Kidney (tissue), 14 donors: ENCODE results near the gene CFAP65. TPM values are rescaled to one million over a fixed set of nuclear protein-coding genes. Genes with fewer than 3 reads are reported as not detected.

Source experiments
- DNase-seq, 5 donors: peaks; one replicate each; pipeline ENCODE4 v3.0.0-alpha.2; 2013 to 2020
- FAIRE-seq: peaks from 2 replicates; lab custom pipeline; 2012; peaks lifted over from hg19 to GRCh38; lab: Jason Lieb, UNC
- H3K27ac ChIP-seq, 2 donors: one replicate each; pipeline ENCODE4 v1.7.0; 2013; ENCODE audit warnings: low read depth in 2 of 2, low read length in 2 of 2, inconsistent platforms in 1 of 2
- H3K27me3 ChIP-seq: one replicate; pipeline ENCODE4 v1.7.1; 2013; ENCODE audit warnings: low read length, inconsistent platforms; ENCODE audit not compliant: control insufficient read depth, insufficient read depth
- H3K36me3 ChIP-seq, 3 donors: one replicate each; pipeline versions ENCODE4 v1.7.0 to v1.7.1; 2013; ENCODE audit warnings: low read length in 3 of 3, control low read depth in 1 of 3, inconsistent platforms in 1 of 3; ENCODE audit not compliant: insufficient read depth in 3 of 3, control insufficient read depth in 2 of 3
- H3K4me1 ChIP-seq, 3 donors: one replicate each; pipeline versions ENCODE4 v1.7.0 to v1.7.1; 2013; ENCODE audit warnings: low read length in 3 of 3, inconsistent platforms in 1 of 3, low read depth in 1 of 3; ENCODE audit not compliant: control insufficient read depth in 2 of 3, insufficient read depth in 2 of 3
- H3K4me3 ChIP-seq, 3 donors: one replicate each; pipeline versions ENCODE4 v1.7.0 to v1.8.1; 2013; ENCODE audit warnings: low read length in 3 of 3, control low read depth in 1 of 3, inconsistent platforms in 1 of 3
- H3K9ac ChIP-seq, 3 donors: one replicate each; pipeline versions ENCODE4 v1.7.0 to v1.7.1; 2013; ENCODE audit warnings: low read length in 3 of 3, control low read depth in 1 of 3, inconsistent platforms in 1 of 3
- H3K9me3 ChIP-seq, 3 donors: one replicate each; pipeline versions ENCODE4 v1.7.0 to v1.7.1; 2013; ENCODE audit warnings: low read length in 3 of 3, control low read depth in 1 of 3, inconsistent platforms in 1 of 3; ENCODE audit not compliant: control insufficient read depth in 2 of 3, insufficient read depth in 1 of 3
- CTCF ChIP-seq: IDR thresholded peaks from 3 replicates; pipeline ENCODE4 v1.5.1; 2012; ENCODE audit warnings: mild to moderate bottlenecking, moderate library complexity, borderline replicate concordance; ENCODE audit not compliant: insufficient read depth; ENCODE audit errors: extremely low read depth
- intact Hi-C: fragments of 100-400 bp; cut with DNase I; formaldehyde crosslinking; loops from one replicate; pipeline ENCODE4 v1.11.1; 2022
- polyA plus RNA-seq: library from polyadenylated mRNA; stranded (reverse); fragments of 350-450 nt; fragmentation: Illumina TruSeq; extraction: RNeasy Lipid Tissue Mini Kit (QIAGEN cat#74804); gene quantifications from one replicate; pipeline ENCODE4 v1.2.3, GENCODE V29; 2014; ENCODE audit warnings: low read depth, low replicate concordance; ENCODE audit not compliant: insufficient read depth
- total RNA-seq: library from RNA; stranded (reverse); fragmentation: NEBNext Ultra II Directional; extraction: Animal tissue kit (Norgen Biotek cat#: 25700); gene quantifications from one replicate; pipeline ENCODE4 v1.2.1, GENCODE V29; 2021
- donor health status: control.
- donor health status: control.
- donor health status: control.
- donor health status: control.
- donor health status: control.
- donor health status: DM: yes; HTN: yes; CAD: no.
- donor health status: Normal renal cell carcinoma (clear cell type).

The CFAP65 gene
- total and polyA plus RNA-seq, 2 donors from 2014 or later, result 0.73 to 2.0 TPM

GRCh38 chr2:219060821-219061791 is 19.8 kb upstream of the CFAP65 start, which contains the start of gene IHH:
Gene IHH (minus strand): TSS chr2:219060921. CDS start chr2:219060467, 454 bp downstream.
- intact Hi-C loops, result no loop called here
- TF ChIP-seq CTCF, result no peak
- Histone ChIP-seq H3K4me3 (peak within 1 kb of the TSS in 2 of 3 donors; percentile 63 to 64), H3K36me3 (no peaks in the 10 kb centered on the region), H3K27ac (peak within 1 kb of the TSS in 1 of 2 donors; percentile 71), H3K4me1 (peaks cover 0 to 14% (median 6%) of the 10 kb centered on the region in 3 donors), H3K27me3 (peaks cover 51% of the 10 kb centered on the region), H3K9me3 (no peaks in the 10 kb centered on the region), H3K9ac (peak within 1 kb of the TSS in 1 of 3 donors; percentile 55)
- peak in 4 of 5 donors; percentile 18 to 73 (median 37) for DNase-seq
- no peak for FAIRE-seq

GRCh38 chr2:219059725-219060682 is 18.7 kb upstream of the CFAP65 start:
- Histone ChIP-seq H3K9ac (peak overlapping the region in 1 of 3 donors; percentile 55), H3K4me3 (peak overlapping the region in 2 of 3 donors; percentile 63 to 64), H3K9me3 (no peaks in the 10 kb centered on the region), H3K27ac (peak overlapping the region in 1 of 2 donors; percentile 71), H3K27me3 (peaks cover 52% of the 10 kb centered on the region), H3K36me3 (no peaks in the 10 kb centered on the region), H3K4me1 (peaks cover 0 to 14% (median 6%) of the 10 kb centered on the region in 3 donors)
- DNase-seq (peak in 2 of 5 donors; percentile 17 to 76), FAIRE-seq (no peak)
- no peak for TF ChIP-seq CTCF
- intact Hi-C loops, result loop anchor here (10.0 kb wide), 1 partner anchor 95 kb away; no protein-coding TSS in a partner anchor

GRCh38 chr2:219059375-219059724 is 18.0 kb upstream of the CFAP65 start:
- no peaks in the 10 kb centered on the region for H3K9me3 ChIP-seq
- H3K27ac ChIP-seq, result peak overlapping the region in 1 of 2 donors; percentile 71
- intact Hi-C loops, result loop anchor here (10.0 kb wide), 1 partner anchor 95 kb away; no protein-coding TSS in a partner anchor
- FAIRE-seq (no peak), DNase-seq (no peak)
- peak overlapping the region in 2 of 3 donors; percentile 63 to 64 for H3K4me3 ChIP-seq
- peaks cover 0 to 3% (median 0%) of the 10 kb centered on the region in 3 donors for H3K36me3 ChIP-seq
- peak overlapping the region in 2 of 3 donors; percentile 37 to 55 for H3K9ac ChIP-seq
- no peak for TF ChIP-seq CTCF
- H3K27me3 ChIP-seq, result peaks cover 52% of the 10 kb centered on the region
- peaks cover 0 to 14% (median 6%) of the 10 kb centered on the region in 3 donors for H3K4me1 ChIP-seq
